Fibroblast of lung (primary cell): Measurements from ENCODE around the gene ANKRD27.

Experiments
- EZH2 ChIP-seq: IDR thresholded peaks from 2 replicates; pipeline ENCODE4 v1.5.1; 2012; ENCODE audit warnings: low read length, control low read depth, mild to moderate bottlenecking; ENCODE audit errors: missing control alignments
- TF ChIP-seq, protein P1 (sequence below), 2 donors: IDR thresholded peaks in 1 of 2; conservative IDR thresholded peaks in 1 of 2; 1 replicate in 1 of 2; 2 replicates in 1 of 2; pipeline ENCODE4 v1.5.1; 2011 to 2012; ENCODE audit warnings: low read length in 2 of 2, control low read depth in 1 of 2, inconsistent platforms in 1 of 2, low read depth in 1 of 2, mild to moderate bottlenecking in 1 of 2

- TF ChIP-seq EZH2: no peak
- TF ChIP-seq, protein P1, sequence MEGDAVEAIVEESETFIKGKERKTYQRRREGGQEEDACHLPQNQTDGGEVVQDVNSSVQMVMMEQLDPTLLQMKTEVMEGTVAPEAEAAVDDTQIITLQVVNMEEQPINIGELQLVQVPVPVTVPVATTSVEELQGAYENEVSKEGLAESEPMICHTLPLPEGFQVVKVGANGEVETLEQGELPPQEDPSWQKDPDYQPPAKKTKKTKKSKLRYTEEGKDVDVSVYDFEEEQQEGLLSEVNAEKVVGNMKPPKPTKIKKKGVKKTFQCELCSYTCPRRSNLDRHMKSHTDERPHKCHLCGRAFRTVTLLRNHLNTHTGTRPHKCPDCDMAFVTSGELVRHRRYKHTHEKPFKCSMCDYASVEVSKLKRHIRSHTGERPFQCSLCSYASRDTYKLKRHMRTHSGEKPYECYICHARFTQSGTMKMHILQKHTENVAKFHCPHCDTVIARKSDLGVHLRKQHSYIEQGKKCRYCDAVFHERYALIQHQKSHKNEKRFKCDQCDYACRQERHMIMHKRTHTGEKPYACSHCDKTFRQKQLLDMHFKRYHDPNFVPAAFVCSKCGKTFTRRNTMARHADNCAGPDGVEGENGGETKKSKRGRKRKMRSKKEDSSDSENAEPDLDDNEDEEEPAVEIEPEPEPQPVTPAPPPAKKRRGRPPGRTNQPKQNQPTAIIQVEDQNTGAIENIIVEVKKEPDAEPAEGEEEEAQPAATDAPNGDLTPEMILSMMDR (conservative IDR thresholded peaks at IDR 0.05 in 1 of 2, IDR thresholded peaks at IDR 0.05 in 1 of 2; ENCODE audit: low read depth in 1 of 2, low read length in 2 of 2): no peak
Observed at GRCh38 chr19:32719611-32720059, 44.7 kb upstream of the ANKRD27 start, which contains the start of gene TDRD12.
